SW480 (cell line): ENCODE measurements around the gene ATCAY.

Experiments
- DNase-seq: peaks from one replicate; pipeline ENCODE4 v3.0.0-alpha.2; 2016; ENCODE audit warnings: low spot score

Gene ATCAY, protein sequence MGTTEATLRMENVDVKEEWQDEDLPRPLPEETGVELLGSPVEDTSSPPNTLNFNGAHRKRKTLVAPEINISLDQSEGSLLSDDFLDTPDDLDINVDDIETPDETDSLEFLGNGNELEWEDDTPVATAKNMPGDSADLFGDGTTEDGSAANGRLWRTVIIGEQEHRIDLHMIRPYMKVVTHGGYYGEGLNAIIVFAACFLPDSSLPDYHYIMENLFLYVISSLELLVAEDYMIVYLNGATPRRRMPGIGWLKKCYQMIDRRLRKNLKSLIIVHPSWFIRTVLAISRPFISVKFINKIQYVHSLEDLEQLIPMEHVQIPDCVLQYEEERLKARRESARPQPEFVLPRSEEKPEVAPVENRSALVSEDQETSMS

GRCh38 chr19:3880471-3881271 is at the start of gene ATCAY:
TSS of gene ATCAY (plus strand) at chr19:3880685. CDS start at chr19:3885768, 5,083 bp downstream.
- no peak for DNase-seq

GRCh38 chr19:3831601-3832000 is 48.9 kb upstream of the ATCAY start:
- DNase-seq, result no peak

DNA sequence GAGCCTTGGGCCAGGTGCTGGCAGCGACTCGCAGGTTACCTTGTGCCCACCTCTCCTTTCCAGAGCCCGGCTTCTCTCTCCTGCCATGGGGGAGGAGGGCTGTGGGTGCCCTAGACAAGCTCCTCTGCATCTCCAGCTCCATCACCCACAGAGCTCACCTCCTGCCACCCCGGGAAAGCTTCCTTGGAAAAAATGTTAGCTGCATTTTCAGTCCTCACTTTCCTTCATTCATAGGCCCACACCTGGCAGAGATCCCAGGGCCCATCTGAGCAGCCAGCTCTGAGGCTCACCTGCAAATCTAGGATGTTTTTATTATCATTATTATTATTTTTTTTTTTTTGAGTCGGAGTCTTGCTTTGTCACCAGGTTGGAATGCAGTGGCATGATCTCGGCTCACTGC is 48.5 kb upstream of the ATCAY start:
- DNase-seq, result no peak

GRCh38 chr19:3833578-3834348 is 46.7 kb upstream of the ATCAY start:
- DNase-seq, result no peak

DNA sequence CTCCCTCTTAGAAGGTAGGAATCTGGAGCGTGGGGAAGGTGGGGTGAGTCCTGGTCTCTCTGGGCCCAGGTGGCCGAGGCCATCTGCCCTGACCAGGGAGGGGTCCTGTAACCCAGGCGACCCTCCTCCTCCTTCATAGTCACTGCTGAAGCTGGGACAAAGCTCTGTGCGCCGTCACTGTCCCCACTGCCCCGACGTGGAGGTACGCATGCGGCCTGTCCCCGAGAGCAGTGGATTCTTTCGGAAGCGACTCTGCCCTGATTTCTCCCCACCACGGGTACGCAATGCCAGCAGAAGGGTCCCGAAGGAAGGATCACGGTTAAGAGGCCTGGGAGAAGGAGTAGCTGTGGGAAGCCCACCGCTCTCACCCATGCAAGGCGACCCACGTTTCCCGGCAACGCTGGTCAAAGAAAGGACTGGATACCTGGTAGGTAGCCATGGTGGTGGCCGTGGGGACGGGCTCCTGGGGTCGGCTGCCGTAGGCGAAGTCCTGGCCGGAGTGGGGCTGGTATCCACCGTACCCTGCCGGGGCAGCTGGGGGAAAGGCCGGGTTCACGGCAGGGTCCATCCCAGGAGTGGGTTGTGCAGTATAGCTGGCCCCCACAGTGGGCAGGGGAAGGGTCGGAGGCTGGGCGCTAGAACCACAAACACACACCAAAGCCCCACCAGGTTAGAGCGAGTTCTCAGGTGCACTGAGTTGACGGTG is 46.0 kb upstream of the ATCAY start:
- DNase-seq, result no peak

GRCh38 chr19:3835055-3835435 is 45.4 kb upstream of the ATCAY start:
- DNase-seq, result no peak

DNA sequence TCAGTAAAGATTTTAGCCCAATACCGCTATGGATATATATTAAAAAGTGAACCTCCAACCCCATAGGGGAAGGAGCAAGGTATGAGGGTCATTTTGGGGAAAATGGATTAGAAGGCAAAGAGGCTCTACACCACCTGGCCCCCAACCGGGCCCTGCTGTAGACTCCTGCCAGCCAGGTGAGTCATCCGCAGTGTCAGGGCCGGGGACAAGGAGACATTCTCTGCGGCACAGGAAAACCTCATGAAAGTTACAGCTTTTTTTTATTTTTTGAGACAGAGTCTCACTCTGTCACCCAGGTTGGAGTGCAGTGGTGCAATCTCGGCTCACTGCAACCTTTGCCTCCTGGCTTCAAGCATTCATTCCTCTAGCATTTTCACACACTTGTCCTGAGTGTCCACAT is 43.6 kb upstream of the ATCAY start:
- peak; percentile 23 for DNase-seq

DNA sequence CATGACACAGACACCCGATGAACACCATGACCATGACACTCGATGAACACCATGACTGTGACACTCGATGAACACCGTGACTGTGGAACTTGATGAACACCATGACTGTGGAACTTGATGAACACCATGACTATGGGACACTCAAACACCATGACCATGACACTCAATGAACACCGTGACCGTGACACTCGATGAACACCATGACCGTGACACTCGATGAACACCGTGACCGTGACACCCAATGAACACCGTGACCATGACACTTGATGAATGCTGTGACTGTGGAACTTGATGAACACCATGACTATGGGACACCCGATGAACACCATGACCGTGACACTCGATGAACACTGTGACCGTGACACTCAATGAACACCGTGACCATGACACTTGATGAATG is 43.2 kb upstream of the ATCAY start:
- no peak for DNase-seq

DNA sequence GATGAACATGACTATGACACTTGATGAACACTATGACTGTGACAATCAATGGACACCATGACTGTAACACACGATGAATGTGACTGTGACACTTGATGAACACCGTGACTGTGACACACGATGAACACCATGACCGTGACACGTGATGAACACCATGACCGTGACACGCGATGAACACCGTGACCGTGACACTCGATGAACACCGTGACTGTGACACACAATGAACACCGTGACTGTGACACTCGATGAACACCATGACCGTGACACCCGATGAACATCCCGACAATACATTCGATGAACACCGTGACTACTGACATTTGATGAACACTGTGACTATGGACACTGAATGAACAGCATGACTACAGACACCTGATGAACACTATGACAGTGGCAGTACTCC is 42.6 kb upstream of the ATCAY start:
- no peak for DNase-seq

DNA sequence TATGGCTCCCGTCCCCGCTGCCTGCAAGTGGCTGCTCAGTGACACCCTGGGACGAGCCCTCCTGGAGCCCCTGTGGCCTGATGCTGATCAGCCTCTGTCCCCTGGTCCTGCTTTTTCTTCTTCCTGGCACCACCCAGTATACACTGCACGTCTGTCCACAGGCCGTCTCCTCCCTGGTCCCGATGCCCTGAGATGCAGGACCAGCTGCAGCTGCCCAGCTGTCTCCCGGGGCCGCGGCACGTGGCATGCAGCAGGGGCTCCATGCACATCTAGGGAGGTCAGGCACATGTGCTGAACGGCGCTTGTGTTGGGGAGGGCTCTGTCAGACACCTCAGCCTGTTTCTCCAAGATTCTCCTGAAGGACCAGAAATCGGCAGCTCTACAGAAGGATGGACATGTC is 41.8 kb upstream of the ATCAY start:
- DNase-seq, result no peak

- no peak for DNase-seq
Measured at GRCh38 chr19:3839941-3840340, 40.5 kb upstream of the ATCAY start.

DNA sequence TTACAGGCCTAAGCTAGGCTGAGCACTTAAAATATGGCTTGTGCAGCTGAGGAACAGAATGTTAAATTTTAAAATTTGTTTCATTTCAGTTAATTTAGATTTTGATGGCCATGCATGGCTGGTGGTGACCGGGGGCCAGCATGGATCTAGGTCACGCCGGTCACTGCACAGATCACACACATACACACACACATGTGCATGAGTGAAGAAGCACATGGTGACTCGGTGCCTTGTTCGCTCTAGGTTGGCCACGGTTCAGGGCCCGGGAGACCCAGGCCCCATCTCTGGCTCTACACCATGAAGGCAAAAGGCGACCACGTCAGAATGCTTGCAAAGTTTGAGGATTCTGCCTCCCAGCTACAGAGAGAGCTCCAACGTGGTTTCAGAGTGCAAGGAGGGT is 39.7 kb upstream of the ATCAY start:
- no peak for DNase-seq

DNA sequence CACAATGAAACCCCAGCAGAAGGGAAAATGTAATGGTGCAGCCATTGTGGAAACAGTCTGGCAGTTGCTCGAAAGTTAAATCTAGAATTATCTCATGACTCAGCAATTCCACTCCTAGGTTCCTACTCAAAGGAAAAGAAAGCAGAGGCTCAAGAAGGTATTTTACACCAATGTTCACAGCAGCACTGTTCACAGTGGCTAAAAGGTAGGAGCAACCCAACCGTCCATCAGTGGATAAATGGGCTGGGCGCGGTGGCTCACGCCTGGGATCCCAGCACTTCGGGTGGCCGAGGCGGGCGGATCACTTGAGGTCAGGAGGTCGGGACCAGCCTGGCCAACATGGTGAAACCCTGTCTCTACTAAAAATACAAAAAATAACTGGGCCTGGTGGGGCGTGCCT is 37.5 kb upstream of the ATCAY start:
- no peak for DNase-seq

GRCh38 chr19:3844596-3844995 is 35.9 kb upstream of the ATCAY start:
- DNase-seq, result no peak

DNA sequence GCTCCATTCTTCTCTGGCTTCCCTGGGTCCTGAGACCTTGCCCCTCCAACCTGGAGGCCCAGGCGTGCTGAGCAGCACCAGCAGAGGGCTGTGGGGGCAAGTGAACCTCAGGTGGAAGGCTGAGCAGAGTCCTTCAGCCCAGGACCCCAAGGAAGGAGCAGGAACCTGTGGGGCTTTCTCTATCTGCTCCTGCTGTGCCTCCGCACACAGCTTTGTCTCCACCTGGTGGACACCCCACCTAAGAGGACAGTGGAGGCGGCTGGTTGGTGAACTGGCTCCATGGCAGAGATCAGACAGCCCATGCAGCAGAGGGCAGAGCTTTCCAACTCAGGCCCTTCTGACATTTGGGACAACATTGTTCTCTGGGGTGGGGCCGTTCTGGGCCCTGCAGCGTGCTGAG is 31.4 kb upstream of the ATCAY start:
- peak; percentile 60 for DNase-seq

DNA sequence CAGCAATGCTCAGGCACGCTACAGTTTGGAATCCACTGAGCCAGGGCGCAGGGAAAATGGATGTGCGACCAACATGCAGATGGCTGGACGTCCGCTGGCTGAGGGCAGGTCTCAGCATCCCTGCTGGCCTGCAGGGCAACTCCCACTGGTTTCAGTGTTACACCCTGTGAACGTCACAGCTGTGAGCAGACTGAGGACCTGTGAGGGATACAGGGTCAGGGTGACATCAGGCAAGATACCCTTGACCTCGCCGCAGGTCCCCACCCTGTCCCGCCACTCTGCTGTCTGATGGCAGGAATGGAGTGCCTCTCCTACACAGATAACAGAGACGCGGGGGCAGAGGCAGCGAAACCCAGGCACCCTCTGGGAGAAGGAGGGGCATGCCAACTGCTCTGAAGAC is 30.7 kb upstream of the ATCAY start:
- DNase-seq, result no peak

GRCh38 chr19:3850320-3850972 is 30.0 kb upstream of the ATCAY start:
- DNase-seq, result no peak

DNA sequence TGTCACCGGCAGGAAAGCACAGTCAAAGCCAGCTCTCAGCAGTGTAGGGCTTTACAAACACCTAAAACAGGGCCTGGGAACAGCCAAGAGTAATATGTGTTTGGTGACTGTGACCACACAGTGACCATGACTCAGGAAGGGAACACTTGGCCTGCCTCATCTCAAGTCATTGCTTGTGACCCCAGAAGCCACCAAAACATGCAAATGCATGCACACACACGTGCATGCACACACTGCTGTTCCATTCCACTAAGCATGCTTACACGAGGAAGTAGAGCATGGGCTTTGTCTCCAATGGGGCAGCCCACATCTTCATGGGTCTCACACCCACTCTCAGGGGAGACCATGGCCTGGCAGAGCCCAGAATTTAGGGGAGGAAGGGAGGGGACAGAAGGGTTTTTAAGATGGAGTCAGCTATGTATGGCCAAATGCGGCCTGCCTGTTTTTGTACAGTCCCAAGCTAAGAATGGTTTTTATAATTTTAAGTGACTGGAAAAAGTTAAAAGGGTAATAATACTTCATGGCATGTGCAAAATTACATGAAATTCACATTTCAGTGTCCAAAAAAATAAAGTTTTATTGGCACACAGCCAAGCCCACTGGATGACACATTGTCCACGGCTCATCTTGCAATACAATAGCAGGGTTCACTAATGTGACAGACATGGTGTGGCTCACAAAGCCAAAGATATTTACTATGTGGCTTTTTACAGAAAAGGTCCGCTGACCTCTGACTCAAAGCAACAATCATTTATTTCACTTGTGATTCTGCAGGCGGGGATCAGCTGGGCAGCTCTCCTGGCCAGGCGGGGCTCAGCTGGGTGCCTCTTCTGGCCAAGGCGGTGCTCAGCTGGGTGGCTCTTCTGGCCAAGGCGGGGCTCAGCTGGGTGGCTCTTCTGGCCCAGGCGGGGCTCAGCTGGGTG is 29.0 kb upstream of the ATCAY start:
- peak; percentile 71 for DNase-seq

DNA sequence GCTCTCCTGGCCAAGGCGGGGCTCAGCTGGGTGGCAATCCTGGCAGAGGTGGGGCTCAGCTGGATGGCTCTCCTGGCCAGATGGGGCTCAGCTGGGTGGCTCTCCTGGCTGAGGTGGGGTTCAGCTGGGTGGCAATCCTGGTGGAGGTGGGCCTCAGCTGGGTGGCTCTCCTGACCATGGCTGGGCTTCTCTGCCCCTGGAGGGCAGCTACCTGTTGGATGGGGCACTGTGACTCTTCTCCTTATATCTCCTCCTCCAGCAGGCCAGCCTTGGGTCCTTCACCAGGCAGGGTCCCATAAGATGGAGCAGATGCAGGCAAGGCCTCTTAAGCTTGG is 28.3 kb upstream of the ATCAY start:
- DNase-seq, result no peak

GRCh38 chr19:3852614-3853254 is 27.8 kb upstream of the ATCAY start:
- DNase-seq, result peak; percentile 82
